ENCODE measurements around the gene CPNE5.

GRCh38 chr6:36818756-36819155, 20.5 kb downstream of the CPNE5 start:
- TF ChIP-seq CTCF (IDR thresholded peaks at IDR 0.05), result no peak
- no peak for TF ChIP-seq EP300 (IDR thresholded peaks at IDR 0.05)

Measured in sigmoid colon (tissue), 4 donors.